ENCODE data around the gene SNRPB. TPM values are rescaled to one million over a fixed set of nuclear protein-coding genes. Genes with fewer than 3 reads are reported as not detected.

SNRPB gene
- total and polyA plus RNA-seq, 2 donors: 149 to 311 TPM

GRCh38 chr20:2465100-2465499 lies 5.5 kb downstream of the SNRPB start:
- Histone ChIP-seq H3K27me3 (ENCODE audit: control insufficient read depth in 2 of 2, insufficient read depth in 1 of 2, low read length in 1 of 2) (no peaks in the 10 kb centered on the region), H3K4me1 (ENCODE audit: control insufficient read depth in 2 of 2, insufficient read depth in 2 of 2, low read length in 2 of 2) (peaks cover 12 to 16% of the 10 kb centered on the region in 2 donors), H3K36me3 (ENCODE audit: control insufficient read depth in 2 of 2, insufficient read depth in 2 of 2, low read length in 1 of 2) (peaks cover 53 to 73% of the 10 kb centered on the region in 2 donors), H3K9me3 (ENCODE audit: control insufficient read depth in 2 of 2, insufficient read depth in 1 of 2, low read length in 1 of 2) (no peaks in the 10 kb centered on the region), H3K27ac (ENCODE audit: low read depth in 1 of 2, low read length in 1 of 2) (no peak overlapping the region), H3K4me3 (ENCODE audit: low read length in 2 of 2) (no peak overlapping the region)
- 97% methylated on average over 6 of the region's 6 CpGs for WGBS
- no peak for DNase-seq (ENCODE audit: low read depth in 6 of 9, low spot score in 9 of 9)

- H3K27ac ChIP-seq (ENCODE audit: low read depth in 1 of 2, low read length in 1 of 2): no peak overlapping the region
- no peaks in the 10 kb centered on the region for H3K27me3 ChIP-seq (ENCODE audit: control insufficient read depth in 2 of 2, insufficient read depth in 1 of 2, low read length in 1 of 2)
- WGBS: 97% methylated on average over 9 of the region's 9 CpGs
- no peaks in the 10 kb centered on the region for H3K9me3 ChIP-seq (ENCODE audit: control insufficient read depth in 2 of 2, insufficient read depth in 1 of 2, low read length in 1 of 2)
- H3K4me3 ChIP-seq (ENCODE audit: low read length in 2 of 2): no peak overlapping the region
- no peak for DNase-seq (ENCODE audit: low read depth in 6 of 9, low spot score in 9 of 9)
- peaks cover 58 to 85% of the 10 kb centered on the region in 2 donors for H3K36me3 ChIP-seq (ENCODE audit: control insufficient read depth in 2 of 2, insufficient read depth in 2 of 2, low read length in 1 of 2)
- H3K4me1 ChIP-seq (ENCODE audit: control insufficient read depth in 2 of 2, insufficient read depth in 2 of 2, low read length in 2 of 2): peaks cover 4 to 5% of the 10 kb centered on the region in 2 donors
Measured at GRCh38 chr20:2463616-2464365, 6.8 kb downstream of the SNRPB start.

- H3K27ac ChIP-seq (ENCODE audit: low read depth in 1 of 2, low read length in 1 of 2): no peak overlapping the region
- H3K4me3 ChIP-seq (ENCODE audit: low read length in 2 of 2): no peak overlapping the region
- H3K9me3 ChIP-seq (ENCODE audit: control insufficient read depth in 2 of 2, insufficient read depth in 1 of 2, low read length in 1 of 2): no peaks in the 10 kb centered on the region
- peaks cover 56 to 81% of the 10 kb centered on the region in 2 donors for H3K36me3 ChIP-seq (ENCODE audit: control insufficient read depth in 2 of 2, insufficient read depth in 2 of 2, low read length in 1 of 2)
- DNase-seq (ENCODE audit: low read depth in 6 of 9, low spot score in 9 of 9): no peak
- WGBS: over 99% methylated on average over 3 of the region's 3 CpGs
- no peaks in the 10 kb centered on the region for H3K27me3 ChIP-seq (ENCODE audit: control insufficient read depth in 2 of 2, insufficient read depth in 1 of 2, low read length in 1 of 2)
- H3K4me1 ChIP-seq (ENCODE audit: control insufficient read depth in 2 of 2, insufficient read depth in 2 of 2, low read length in 2 of 2): no peaks in the 10 kb centered on the region
Measured at GRCh38 chr20:2462484-2462883, 8.1 kb downstream of the SNRPB start.

- Histone ChIP-seq H3K27ac (ENCODE audit: low read depth in 1 of 2, low read length in 1 of 2) (no peak overlapping the region), H3K4me1 (ENCODE audit: control insufficient read depth in 2 of 2, insufficient read depth in 2 of 2, low read length in 2 of 2) (no peaks in the 10 kb centered on the region), H3K27me3 (ENCODE audit: control insufficient read depth in 2 of 2, insufficient read depth in 1 of 2, low read length in 1 of 2) (no peaks in the 10 kb centered on the region), H3K4me3 (ENCODE audit: low read length in 2 of 2) (no peak overlapping the region), H3K36me3 (ENCODE audit: control insufficient read depth in 2 of 2, insufficient read depth in 2 of 2, low read length in 1 of 2) (peaks cover 52 to 68% of the 10 kb centered on the region in 2 donors), H3K9me3 (ENCODE audit: control insufficient read depth in 2 of 2, insufficient read depth in 1 of 2, low read length in 1 of 2) (no peaks in the 10 kb centered on the region)
- WGBS: 96% methylated on average over 4 of the region's 4 CpGs
- no peak for DNase-seq (ENCODE audit: low read depth in 6 of 9, low spot score in 9 of 9)
Measured at GRCh38 chr20:2460752-2461424, 9.7 kb downstream of the SNRPB start.

- Histone ChIP-seq H3K36me3 (ENCODE audit: control insufficient read depth in 2 of 2, insufficient read depth in 2 of 2, low read length in 1 of 2) (peaks cover 47 to 61% of the 10 kb centered on the region in 2 donors), H3K4me3 (ENCODE audit: low read length in 2 of 2) (no peak overlapping the region), H3K27me3 (ENCODE audit: control insufficient read depth in 2 of 2, insufficient read depth in 1 of 2, low read length in 1 of 2) (no peaks in the 10 kb centered on the region), H3K27ac (ENCODE audit: low read depth in 1 of 2, low read length in 1 of 2) (no peak overlapping the region), H3K9me3 (ENCODE audit: control insufficient read depth in 2 of 2, insufficient read depth in 1 of 2, low read length in 1 of 2) (no peaks in the 10 kb centered on the region), H3K4me1 (ENCODE audit: control insufficient read depth in 2 of 2, insufficient read depth in 2 of 2, low read length in 2 of 2) (no peaks in the 10 kb centered on the region)
- WGBS: 89% methylated on average over 1 of the region's 1 CpG
- DNase-seq (ENCODE audit: low read depth in 6 of 9, low spot score in 9 of 9): no peak
Measured at GRCh38 chr20:2459981-2460751, 10.4 kb downstream of the SNRPB start.

GRCh38 chr20:2458919-2459499 lies 11.6 kb downstream of the SNRPB start:
- Histone ChIP-seq H3K27me3 (ENCODE audit: control insufficient read depth in 2 of 2, insufficient read depth in 1 of 2, low read length in 1 of 2) (no peaks in the 10 kb centered on the region), H3K27ac (ENCODE audit: low read depth in 1 of 2, low read length in 1 of 2) (no peak overlapping the region), H3K4me1 (ENCODE audit: control insufficient read depth in 2 of 2, insufficient read depth in 2 of 2, low read length in 2 of 2) (no peaks in the 10 kb centered on the region), H3K4me3 (ENCODE audit: low read length in 2 of 2) (no peak overlapping the region), H3K9me3 (ENCODE audit: control insufficient read depth in 2 of 2, insufficient read depth in 1 of 2, low read length in 1 of 2) (no peaks in the 10 kb centered on the region), H3K36me3 (ENCODE audit: control insufficient read depth in 2 of 2, insufficient read depth in 2 of 2, low read length in 1 of 2) (peaks cover 41 to 56% of the 10 kb centered on the region in 2 donors)
- 98% methylated on average over 3 of the region's 3 CpGs for WGBS
- DNase-seq (ENCODE audit: low read depth in 6 of 9, low spot score in 9 of 9): no peak

- H3K27ac ChIP-seq (ENCODE audit: low read depth in 1 of 2, low read length in 1 of 2): no peak overlapping the region
- peaks cover 12 to 25% of the 10 kb centered on the region in 2 donors for H3K36me3 ChIP-seq (ENCODE audit: control insufficient read depth in 2 of 2, insufficient read depth in 2 of 2, low read length in 1 of 2)
- H3K4me3 ChIP-seq (ENCODE audit: low read length in 2 of 2): no peak overlapping the region
- H3K27me3 ChIP-seq (ENCODE audit: control insufficient read depth in 2 of 2, insufficient read depth in 1 of 2, low read length in 1 of 2): no peaks in the 10 kb centered on the region
- 97% methylated on average over 2 of the region's 2 CpGs for WGBS
- no peaks in the 10 kb centered on the region for H3K9me3 ChIP-seq (ENCODE audit: control insufficient read depth in 2 of 2, insufficient read depth in 1 of 2, low read length in 1 of 2)
- no peaks in the 10 kb centered on the region for H3K4me1 ChIP-seq (ENCODE audit: control insufficient read depth in 2 of 2, insufficient read depth in 2 of 2, low read length in 2 of 2)
- no peak for DNase-seq (ENCODE audit: low read depth in 6 of 9, low spot score in 9 of 9)
Measured at GRCh38 chr20:2455771-2456497, 14.7 kb downstream of the SNRPB start.

- DNase-seq (ENCODE audit: low read depth in 6 of 9, low spot score in 9 of 9): no peak
- Histone ChIP-seq H3K36me3 (ENCODE audit: control insufficient read depth in 2 of 2, insufficient read depth in 2 of 2, low read length in 1 of 2) (peaks cover 4% of the 10 kb centered on the region in 2 donors), H3K27me3 (ENCODE audit: control insufficient read depth in 2 of 2, insufficient read depth in 1 of 2, low read length in 1 of 2) (no peaks in the 10 kb centered on the region), H3K4me1 (ENCODE audit: control insufficient read depth in 2 of 2, insufficient read depth in 2 of 2, low read length in 2 of 2) (no peaks in the 10 kb centered on the region), H3K4me3 (ENCODE audit: low read length in 2 of 2) (no peak overlapping the region), H3K9me3 (ENCODE audit: control insufficient read depth in 2 of 2, insufficient read depth in 1 of 2, low read length in 1 of 2) (no peaks in the 10 kb centered on the region), H3K27ac (ENCODE audit: low read depth in 1 of 2, low read length in 1 of 2) (no peak overlapping the region)
- 80% methylated on average over 3 of the region's 3 CpGs for WGBS
Measured at GRCh38 chr20:2453792-2454191, 16.8 kb downstream of the SNRPB start.
